Measurements from ENCODE around the gene CDC42SE2.

DNA sequence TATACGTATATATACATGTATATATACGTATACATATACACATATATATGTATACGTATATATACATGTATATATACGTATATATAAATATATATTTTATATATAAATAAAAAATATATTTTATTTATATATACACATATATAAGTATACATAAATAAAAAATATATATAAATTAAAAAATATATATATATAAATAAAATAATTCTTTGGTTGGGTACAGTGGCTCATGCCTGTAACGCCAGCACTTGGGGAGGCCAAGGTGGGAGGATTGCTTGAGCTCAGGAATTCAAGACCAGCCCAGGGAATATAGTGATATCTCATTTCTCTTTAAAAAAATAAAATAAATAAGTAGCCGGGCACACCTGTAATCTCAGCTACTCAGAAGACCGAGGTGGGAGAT is 155.0 kb downstream of the CDC42SE2 start:
- TF ChIP-seq, protein P1, sequence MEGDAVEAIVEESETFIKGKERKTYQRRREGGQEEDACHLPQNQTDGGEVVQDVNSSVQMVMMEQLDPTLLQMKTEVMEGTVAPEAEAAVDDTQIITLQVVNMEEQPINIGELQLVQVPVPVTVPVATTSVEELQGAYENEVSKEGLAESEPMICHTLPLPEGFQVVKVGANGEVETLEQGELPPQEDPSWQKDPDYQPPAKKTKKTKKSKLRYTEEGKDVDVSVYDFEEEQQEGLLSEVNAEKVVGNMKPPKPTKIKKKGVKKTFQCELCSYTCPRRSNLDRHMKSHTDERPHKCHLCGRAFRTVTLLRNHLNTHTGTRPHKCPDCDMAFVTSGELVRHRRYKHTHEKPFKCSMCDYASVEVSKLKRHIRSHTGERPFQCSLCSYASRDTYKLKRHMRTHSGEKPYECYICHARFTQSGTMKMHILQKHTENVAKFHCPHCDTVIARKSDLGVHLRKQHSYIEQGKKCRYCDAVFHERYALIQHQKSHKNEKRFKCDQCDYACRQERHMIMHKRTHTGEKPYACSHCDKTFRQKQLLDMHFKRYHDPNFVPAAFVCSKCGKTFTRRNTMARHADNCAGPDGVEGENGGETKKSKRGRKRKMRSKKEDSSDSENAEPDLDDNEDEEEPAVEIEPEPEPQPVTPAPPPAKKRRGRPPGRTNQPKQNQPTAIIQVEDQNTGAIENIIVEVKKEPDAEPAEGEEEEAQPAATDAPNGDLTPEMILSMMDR (IDR thresholded peaks at IDR 0.05; ENCODE audit: low read depth, low read length) = no peak
- no peak for TF ChIP-seq POLR2A (IDR thresholded peaks at IDR 0.05; ENCODE audit: extremely low read depth, insufficient read length)
- TF ChIP-seq, protein P2, sequence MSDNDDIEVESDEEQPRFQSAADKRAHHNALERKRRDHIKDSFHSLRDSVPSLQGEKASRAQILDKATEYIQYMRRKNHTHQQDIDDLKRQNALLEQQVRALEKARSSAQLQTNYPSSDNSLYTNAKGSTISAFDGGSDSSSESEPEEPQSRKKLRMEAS (IDR thresholded peaks at IDR 0.05; ENCODE audit: low read depth, low read length) = no peak

Data from NB4 (cell line).